GM21528 (cell line): ENCODE measurements around the gene ATP2A3.
A peak's percentile ranks its signal among the peaks of the same experiment; 100 is the strongest.

Experiments
- ATAC-seq: cut with Tn5 transposase; IDR thresholded peaks from one replicate; pipeline ENCODE4 v1.9.1; 2021; ENCODE audit warnings: mild to moderate bottlenecking, moderate library complexity; ENCODE audit not compliant: unreplicated experiment, low FRiP score

Gene ATP2A3

DNA sequence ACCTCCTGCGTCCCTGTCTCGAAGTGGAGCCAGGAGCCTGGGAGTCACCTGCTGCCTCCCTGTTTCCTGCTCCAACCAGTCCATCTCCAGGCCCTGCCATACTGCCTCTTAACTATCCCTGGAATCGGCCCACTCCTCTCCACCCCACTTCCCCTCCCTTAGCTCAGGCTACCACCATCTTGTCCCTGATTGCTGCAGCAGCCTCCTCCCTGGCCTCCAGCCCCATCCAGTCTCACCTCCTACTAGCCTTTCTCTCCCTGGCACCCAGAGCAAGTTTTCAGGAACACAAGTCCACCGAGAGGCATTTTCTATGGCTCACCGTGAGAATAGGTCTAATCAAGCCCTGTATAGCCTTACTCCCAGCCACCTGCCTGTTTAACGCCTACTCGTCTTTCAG is 70.5 kb downstream of the ATP2A3 start:
- ATAC-seq, result no peak

DNA sequence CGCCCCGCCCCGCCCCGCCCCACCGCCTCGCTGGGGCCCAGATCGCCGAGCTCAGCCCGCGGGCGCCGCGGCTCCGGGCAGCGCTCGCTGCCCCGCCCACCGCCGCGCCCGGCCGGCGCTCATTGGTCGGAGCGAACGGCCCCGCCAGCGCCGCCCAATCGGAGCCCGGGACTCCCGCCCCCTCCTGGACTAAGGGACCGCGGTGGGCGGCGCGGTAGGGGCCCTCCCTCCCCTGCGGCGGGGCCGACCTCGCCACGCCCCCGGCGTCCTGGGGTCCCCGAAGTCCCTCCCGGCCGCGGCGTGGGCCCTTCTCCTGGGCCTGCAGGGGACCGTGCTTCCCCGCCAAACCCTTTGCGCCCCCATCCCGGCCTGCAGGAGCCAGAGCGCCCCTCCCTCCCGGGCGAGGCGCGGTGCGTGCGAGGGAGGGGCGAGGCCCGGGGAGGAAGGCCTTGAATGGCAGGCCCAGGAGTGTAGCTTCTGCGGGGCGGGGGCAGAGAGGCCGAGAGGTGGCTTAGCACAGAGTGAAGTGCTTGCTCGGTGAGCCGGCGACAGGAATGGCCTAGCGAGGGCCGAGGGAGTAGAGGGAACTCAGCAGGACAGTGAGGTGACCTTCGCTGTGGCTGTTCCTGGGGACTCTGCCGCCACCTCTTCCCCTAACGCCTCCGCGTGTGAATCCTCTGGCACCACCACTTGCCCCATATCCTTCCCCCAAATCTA is 71.1 kb downstream of the ATP2A3 start, which contains the start of gene CAMKK1:
TSS of gene CAMKK1 (minus strand) at position 51 of the 717 bp plus-strand sequence. CDS start 7,366 bp downstream, outside the sequence.
- ATAC-seq, result peak; percentile 72

DNA sequence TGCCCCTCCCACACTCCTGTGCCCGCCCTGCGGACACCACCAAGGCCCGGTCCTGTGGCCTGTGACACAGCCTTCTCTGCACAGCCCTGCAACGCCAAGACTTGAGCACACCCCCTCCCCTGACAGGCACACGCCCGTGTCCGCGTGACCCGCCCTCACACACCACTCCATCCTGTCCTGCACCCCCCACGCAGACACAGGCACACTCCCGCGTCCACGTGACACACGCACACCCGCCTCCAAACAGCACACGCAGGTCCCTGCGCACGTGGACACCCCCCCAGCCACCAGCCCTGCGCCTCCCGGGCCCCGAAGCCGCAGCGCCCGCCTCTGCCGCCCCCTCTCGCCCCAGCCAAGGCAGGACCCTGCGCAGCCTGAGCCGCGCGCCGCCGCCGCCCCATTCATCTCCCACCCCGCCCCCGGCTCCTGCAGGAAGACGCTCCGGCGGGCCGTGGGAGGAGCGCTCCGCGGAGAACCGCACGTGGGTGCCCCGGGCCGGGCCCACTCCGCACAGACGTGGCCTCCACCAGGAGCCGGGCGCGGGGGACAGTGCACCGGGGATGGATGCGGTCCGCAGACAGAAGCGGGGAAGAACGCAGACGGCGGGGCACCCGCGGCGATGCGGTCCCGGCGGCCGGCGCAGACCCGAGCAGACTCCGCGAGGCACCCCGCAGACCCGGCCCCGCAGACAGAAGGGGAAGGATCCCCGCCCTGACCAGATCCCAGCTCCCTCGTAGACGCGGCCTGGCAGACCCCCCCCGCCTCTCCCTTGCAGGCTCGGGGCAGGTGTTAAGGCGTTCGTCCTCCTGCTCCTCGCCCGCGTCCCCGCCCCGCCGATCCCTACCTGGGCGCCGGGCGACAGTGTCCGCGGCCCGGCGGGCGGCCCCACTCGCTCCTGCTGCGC is 71.9 kb downstream of the ATP2A3 start:
- ATAC-seq, result peak; percentile 26

DNA sequence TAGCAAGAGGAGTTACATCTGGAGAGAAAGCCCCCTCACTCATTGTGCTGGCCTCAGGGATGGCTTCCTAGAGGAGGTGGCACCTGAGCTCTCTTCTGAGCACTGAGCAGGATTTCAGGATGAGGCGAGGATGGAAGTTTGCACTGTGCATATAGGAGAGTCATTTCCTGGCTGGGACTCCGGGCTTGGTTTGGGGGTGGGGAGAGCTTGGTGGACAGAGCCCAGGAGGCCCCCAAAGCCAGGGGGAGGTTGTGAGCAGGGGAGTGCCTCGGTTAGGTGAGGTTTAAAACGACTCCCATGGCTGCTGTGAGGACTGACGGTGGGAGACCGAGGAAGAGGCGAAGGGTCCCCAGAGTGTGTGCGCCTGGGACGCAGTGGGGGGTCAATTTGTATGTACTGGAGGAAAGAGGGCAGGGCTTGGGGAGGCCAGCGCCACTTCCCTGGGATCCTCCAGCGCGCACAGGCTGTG is 72.6 kb downstream of the ATP2A3 start:
- ATAC-seq, result no peak

DNA sequence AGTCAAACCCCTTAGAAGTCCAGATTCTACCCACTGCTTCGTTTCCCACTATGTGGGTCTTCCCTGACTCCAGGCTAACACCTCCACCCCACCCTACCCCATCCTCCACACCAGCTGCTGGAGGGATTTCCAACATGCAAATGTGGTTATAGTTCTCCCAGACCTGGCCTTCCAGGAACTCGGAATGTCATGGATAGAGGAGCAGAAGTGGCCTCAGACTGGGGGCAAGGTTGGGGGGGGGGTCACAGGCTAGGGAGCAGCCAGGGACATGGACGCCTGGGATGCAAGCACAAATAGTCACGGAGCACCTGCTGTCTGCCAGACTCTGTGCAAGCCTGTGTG is 73.4 kb downstream of the ATP2A3 start:
- no peak for ATAC-seq

DNA sequence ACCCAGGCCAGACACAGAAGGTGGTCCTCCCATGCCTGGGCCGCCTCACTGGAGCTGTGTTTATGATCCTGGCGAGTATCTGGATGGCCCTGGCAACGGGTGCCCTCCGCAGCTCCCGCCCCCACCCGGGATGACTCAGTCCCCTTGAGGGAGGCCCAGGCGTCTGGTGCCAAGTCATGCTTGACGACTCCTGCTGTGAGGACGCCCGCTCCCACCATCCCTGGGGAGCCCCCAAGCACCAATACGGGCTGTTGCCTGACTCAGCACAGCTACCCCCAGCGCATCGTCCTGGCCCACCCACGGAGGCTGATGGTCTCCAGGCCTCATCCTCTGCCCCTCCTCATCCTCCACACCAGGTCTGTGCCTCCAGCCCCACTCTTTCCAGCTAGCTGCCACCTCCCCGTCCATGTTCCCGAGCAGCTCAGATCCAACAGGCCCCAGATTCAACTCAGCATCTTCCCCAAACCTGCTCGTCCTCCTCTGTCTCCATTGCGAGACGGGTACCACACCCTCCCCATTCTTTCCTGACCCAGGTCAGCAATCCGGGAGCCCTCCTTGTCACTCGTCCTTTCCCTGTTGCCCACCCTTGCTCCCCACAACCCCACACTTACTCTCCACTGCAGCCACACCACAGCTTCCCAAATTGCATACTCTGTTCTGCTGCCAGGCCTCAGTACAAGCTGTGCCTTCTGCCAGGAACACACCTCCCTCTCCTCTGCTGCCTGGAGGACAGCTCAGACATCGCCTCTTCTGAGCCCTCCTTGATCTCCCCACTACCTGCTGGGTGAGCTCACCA is 74.0 kb downstream of the ATP2A3 start:
- ATAC-seq, result no peak

DNA sequence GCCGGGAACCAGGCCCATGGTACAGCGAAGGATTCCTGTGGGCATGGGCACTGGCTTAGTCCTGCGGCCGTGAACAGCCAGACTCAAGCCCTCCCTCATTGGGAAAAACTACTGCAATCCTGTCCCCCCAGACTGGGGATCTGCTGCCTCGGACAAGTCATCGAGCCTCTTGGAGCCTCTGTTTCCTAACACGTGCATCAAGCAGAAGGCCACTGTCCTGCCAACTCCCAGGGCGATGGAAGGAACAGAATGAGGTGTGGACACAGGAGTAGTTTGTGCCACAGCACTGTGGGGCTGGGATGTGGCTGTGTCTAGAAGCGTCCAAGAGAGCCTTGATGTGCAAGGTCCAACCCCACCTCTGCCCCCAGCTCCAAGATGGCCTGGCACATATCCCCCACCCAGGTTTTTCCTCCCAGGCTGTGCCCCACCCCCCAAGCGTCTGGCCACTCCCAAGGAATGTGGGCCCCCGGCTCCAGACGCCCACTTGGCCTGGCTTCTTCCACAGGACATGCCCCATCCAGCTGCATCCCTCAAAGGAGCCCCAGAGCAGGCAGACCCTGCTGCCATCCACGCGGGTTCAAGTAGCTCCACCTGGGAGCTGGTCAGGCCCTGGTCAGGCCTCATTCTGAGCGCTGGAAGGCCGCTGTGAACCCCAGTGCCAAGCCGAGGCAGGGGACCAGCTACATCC is 74.8 kb downstream of the ATP2A3 start:
- ATAC-seq, result no peak

DNA sequence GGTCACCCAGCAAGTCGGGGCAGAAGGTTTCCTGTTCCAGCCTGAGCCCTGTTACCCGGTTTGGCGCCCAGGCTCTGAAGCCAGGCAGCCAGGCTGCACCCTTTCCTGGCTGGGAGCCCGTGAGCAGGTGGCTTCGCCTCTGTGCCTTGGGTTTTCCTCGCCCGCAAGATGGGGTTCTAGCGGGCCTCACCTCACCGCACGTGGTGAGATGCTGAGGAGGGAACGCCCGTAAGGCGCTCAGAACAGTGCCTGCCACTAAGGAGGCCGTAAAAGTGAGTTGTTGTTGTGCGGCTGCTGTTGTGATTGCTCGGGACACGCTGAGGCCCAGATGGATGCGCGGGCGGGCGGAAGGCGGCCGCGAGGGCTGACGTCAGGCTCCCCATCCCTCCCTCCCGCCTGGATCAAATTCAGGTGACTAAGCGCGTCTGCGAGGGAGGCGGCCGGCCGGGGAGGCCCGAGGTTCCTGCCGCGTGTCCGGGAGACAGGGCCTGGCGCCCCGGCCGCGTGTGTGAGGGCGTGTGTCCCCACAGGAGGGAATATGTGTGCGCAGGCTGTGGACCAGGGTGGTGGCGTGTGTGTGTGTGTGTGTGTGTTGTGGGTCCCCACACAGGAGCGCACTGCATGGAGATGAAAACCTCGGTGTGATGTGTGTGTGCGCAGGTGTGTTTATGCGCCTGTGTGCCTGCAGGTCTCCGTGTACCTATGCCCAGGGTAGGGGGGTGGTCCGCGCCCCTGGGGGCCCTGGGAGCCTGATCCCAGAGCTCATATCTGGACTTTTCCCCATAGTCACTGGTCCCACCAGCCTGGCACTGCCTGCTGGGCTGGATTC is 75.7 kb downstream of the ATP2A3 start:
- no peak for ATAC-seq

DNA sequence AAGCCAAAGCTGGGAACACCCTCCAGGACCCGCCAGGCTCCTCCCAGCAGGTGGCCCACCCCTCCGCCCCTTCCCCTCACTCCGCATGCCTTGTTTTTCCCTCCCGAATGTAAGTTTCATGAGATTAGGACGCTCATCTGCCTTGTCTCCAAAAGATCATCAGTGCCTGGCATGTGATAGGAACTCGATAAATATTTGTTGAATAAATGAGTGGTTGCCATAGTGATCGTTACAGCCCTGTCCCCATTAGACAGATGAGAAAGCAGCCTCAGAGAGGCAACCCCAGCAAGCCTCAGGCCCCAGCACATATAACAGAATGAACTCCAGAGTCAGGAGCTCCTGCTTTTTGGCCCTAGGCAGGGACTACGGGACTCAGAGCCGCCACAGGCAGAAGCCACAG is 76.4 kb downstream of the ATP2A3 start:
- no peak for ATAC-seq

DNA sequence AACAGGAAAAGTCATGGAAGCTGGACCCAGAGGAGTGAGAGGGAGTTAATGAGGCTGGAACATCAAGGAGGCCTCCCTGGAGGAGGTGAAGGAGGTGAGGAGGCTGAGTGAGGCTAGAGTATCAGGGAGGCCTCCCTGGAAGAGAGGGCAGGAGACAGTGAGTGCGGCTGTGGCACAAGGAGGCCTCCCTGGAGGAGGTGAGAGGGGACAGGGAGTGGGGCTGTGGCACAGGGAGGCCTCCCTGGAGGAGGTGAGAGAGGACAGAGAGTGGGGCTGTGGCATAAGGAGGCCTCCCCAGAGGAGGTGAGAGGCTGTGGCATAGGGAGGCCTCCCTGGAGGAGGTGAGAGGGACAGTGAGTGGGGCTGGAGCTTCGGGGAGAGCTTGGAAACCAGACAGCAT is 76.8 kb downstream of the ATP2A3 start:
- no peak for ATAC-seq

DNA sequence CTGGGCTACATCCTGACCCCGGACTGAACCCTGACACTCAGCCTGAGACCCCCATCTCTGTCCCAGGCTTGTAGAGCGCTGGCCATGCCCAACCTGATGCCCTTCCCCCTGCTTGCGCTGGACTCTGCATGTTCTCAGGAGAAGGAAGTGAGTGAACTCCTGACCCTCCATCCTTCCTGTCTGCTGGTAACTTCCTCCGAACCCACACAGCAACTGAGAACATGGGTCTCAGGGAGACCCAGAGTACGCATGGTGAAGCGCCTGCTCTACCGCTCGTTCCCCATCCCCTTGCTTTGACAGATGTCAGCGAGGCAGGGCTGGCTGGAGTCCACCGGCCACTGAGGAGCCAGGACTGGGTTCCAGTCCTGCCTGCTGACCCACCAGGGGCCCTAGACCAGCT is 77.5 kb downstream of the ATP2A3 start:
- ATAC-seq, result no peak

DNA sequence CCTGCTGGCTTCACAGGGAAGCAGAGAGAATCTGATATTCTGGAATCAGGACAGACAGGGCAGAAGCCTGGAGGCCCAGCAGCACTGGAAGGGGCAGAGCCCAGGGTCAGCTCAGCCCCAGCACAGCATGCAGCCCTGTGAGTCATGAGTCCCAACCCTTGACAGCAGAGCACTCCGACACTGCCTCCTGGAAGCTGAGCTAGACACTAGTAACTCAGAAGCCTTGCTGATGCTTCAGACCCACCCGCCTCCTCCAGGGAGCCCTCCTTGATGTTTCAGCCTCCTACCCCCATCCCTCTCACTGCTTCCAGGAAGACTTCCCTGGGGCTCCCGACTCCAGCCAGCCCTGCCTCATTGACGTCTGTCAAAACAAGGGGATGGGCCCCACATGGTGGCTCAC is 78.3 kb downstream of the ATP2A3 start:
- no peak for ATAC-seq

DNA sequence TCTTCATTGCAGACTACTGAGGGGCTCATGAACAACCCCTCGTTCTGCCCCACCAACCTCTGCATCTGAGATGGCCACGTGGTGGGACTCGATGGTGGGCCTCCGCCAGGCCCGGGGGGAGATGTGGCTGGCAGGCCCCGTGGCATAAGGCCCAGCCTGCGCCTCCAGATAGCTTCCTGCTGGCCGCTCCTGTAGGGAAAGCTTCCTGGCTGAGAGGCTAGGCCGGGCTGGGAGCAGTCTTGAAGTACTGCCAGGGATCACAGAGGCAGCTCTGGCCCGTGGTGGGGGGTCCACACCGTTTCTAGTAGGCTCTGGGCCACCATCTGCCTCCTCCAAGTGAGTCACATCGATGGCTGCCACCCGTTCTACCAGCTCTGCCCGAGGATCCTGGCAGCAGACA is 79.0 kb downstream of the ATP2A3 start:
- ATAC-seq, result no peak

DNA sequence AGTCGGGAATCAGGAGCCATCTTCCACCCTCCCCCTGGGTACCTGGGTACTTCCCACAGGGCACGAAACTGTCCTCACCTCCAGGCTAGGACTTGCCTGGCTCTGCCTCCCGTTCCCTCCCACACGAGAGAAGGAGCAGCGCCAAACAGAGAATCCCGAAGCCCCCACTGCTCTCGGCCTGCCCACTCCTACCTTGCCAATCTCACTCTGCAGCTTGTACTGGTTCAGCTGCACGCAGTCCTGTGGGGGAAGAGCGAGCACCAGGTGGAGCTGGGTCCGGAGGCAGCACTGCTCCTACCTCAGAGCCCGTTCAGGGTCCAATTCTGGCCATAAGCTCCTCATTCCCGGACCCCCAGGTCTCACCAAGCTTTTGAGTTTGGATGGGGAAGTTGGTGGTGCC is 80.0 kb downstream of the ATP2A3 start:
- ATAC-seq, result no peak

DNA sequence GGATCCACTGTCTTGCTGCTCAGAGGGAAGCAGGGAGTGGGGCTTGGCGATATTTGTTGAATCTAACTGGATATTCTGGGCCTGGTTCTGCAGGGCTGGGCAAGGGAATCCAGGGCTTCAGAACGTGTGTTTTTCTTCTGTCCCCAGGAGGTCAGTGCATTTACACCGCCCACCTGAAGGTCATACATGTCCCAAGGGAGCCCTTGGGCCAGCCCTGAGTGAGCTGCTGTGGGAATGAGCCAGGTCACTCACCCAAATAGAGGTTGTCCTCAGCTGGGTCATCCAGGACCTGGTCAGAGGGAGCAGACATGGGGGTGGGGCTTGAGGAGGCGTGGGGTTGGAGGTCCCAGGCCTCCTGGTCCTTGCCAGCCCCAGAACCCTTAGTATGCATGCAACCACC is 82.0 kb downstream of the ATP2A3 start:
- no peak for ATAC-seq

DNA sequence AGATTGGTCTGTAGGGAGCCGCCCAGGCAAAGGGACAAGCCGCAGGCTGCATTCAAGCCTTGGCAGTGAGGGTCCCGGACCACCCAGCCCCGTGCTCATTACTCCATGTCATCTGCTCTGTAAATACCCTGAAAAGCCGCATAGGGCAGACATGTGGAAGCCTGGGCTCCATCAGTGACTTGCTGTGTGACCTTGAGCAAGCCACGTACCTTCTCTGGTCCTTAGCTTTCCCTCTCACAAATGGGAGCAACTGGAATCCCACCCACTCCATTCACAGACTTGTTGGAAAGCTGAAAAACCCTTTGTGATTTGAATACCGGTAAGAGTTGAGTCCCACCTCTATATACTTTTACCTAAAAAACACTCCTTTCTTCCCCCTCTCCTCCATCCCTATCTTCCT is 83.3 kb downstream of the ATP2A3 start:
- ATAC-seq, result no peak

DNA sequence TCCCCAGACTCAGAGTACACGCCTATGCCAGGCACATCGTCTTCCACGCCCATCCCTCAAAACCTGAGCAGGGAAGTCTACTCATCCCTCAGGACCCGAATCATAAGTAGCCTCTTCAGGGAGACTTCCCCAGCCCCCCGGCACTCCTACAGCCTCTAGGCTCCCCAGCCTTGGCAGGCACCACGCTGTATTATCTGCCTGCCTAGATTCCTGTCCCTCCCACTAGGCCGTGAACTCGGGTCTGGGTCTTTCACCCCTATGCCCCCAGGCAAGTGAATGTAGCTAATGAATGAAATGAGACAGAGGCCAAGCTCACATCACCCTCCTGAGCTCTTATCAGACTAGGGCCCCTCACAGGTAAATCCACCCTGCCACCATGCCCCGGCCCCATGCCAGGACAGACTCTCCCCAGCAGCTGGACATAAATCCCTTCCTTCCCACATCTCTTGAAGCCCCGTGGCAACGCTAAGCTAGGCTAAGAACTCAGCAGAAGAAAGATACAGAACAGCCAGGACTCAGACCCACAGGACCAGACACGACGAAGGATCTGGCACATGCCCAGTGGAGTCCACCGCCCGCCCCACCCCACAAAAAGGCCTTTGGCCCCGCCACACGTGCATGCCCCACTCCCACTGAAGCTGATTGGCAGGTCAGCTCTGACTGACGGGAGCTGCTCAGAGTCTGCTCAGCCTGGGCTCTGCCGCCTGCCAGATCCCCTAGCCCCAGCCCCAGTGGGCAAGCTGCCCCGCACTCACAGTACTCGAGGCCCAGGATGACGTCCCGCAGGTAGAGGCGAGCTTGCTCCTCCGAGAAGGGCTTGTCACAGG is 84.4 kb downstream of the ATP2A3 start:
- no peak for ATAC-seq

DNA sequence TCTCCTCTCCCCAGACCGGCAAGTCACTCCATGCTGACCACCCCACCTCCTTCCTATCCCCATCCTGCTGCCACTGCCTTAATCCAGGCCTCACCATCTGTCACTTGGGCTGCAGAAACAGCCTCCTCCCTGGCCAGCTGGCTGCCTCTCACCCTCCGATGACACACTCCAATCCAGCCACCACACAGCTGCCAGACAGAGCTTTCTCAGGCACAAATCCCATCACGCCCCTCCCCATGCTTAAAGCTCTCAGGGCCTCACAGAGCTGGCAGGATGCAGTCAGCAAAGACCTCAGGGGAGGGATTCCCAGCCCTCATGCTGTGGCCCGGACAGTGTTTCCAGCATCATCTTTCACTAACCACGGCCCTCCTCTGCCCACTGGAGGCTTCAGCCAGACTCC is 85.1 kb downstream of the ATP2A3 start:
- ATAC-seq, result no peak

DNA sequence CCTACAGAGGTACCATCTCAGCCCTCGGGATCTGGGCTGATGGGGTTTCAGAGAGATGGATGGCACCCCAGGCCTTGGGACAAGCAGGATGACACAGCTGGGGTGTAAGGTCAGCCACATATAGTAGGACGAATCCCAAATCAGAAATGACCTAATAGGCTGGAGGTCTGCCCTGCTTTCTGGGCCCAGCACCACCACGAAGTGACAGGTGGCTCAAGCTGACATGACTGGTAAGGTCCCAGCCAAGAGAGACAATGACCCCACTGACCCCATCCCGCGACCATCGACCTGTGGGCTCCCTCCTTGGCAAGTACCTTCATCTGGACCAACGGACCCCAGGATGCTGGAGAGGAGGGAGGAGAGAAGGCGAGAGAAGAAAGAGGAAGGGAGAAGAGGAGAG is 87.0 kb downstream of the ATP2A3 start:
- no peak for ATAC-seq
